Fibroblast of lung (primary cell): ENCODE measurements around the gene TMEM175. TPM values are rescaled to one million over a fixed set of nuclear protein-coding genes. Genes with fewer than 3 reads are reported as not detected.
"Not testable (repeated sequence)": the region's sequence is repeated elsewhere in the genome, so short reads cannot be mapped to it uniquely, and the experiment has no call there.

Experiments used
- DNase-seq, 2 donors: peaks; one replicate each; pipeline versions ENCODE4 v3.0.0 to v3.0.0-alpha.2; 2010; ENCODE audit warnings: low read depth in 2 of 2
- H2AFZ ChIP-seq: 2 replicates; pipeline ENCODE4 v1.5.1; 2012; ENCODE audit warnings: low read length, control low read depth, inconsistent platforms
- H3K27ac ChIP-seq: 2 replicates; pipeline ENCODE4 v1.5.1; 2011; ENCODE audit warnings: low read length, control low read depth; ENCODE audit not compliant: insufficient read depth
- H3K27me3 ChIP-seq: 2 replicates; pipeline ENCODE4 v1.5.1; 2011; ENCODE audit warnings: mild to moderate bottlenecking, low read length; ENCODE audit not compliant: control insufficient read depth, insufficient read depth
- H3K36me3 ChIP-seq: 2 replicates; pipeline ENCODE4 v1.5.1; 2011; ENCODE audit warnings: low read length; ENCODE audit not compliant: control insufficient read depth, insufficient read depth
- H3K4me1 ChIP-seq: 2 replicates; pipeline ENCODE4 v1.5.1; 2011; ENCODE audit warnings: low read length; ENCODE audit not compliant: control insufficient read depth, insufficient read depth; ENCODE audit errors: extremely low read depth
- H3K4me2 ChIP-seq: 2 replicates; pipeline ENCODE4 v1.5.1; 2011; ENCODE audit warnings: low read length, control low read depth; ENCODE audit not compliant: insufficient read depth; ENCODE audit errors: extremely low read depth
- H3K4me3 ChIP-seq, 4 experiments: fragments of 200-600 bp in 1 of 4; sonication (generic) in 1 of 4; replicated peaks in 1 of 4; 2 replicates each; pipeline ENCODE4 v1.5.1; 2011 to 2016; ENCODE audit warnings: low read length in 4 of 4, low read depth in 3 of 4, mild to moderate bottlenecking in 3 of 4, control low read depth in 2 of 4, inconsistent platforms in 1 of 4, mixed read lengths in 1 of 4; ENCODE audit not compliant: insufficient read depth in 1 of 4; ENCODE audit errors: control extremely low read depth in 1 of 4
- H3K79me2 ChIP-seq: 2 replicates; pipeline ENCODE4 v1.5.1; 2012; ENCODE audit warnings: mild to moderate bottlenecking, low read length, inconsistent platforms; ENCODE audit not compliant: control insufficient read depth, insufficient read depth
- H3K9ac ChIP-seq: 2 replicates; pipeline ENCODE4 v1.5.1; 2011; ENCODE audit warnings: mild to moderate bottlenecking, low read length, control low read depth; ENCODE audit not compliant: insufficient read depth
- H3K9me3 ChIP-seq: 2 replicates; pipeline ENCODE4 v1.5.1; 2012; ENCODE audit warnings: low read depth, low read length; ENCODE audit not compliant: control insufficient read depth, insufficient read depth
- H4K20me1 ChIP-seq: 2 replicates; pipeline ENCODE4 v1.5.1; 2011; ENCODE audit warnings: low read length; ENCODE audit not compliant: control insufficient read depth, insufficient read depth; ENCODE audit errors: extremely low read depth
- EZH2 ChIP-seq: IDR thresholded peaks from 2 replicates; pipeline ENCODE4 v1.5.1; 2012; ENCODE audit warnings: low read length, control low read depth, mild to moderate bottlenecking; ENCODE audit errors: missing control alignments
- polyA plus RNA-seq, 2 donors: library from polyadenylated mRNA; depleted of rRNA in 1 of 2; stranded (reverse) in 1 of 2; unstranded in 1 of 2; fragments of >200 nt; gene quantifications; 2 replicates each; pipeline ENCODE4 v1.2.1, GENCODE V29; 2011 to 2012; ENCODE audit warnings: missing spikeins in 1 of 2
- total RNA-seq: library from RNA; depleted of rRNA; stranded (reverse); fragments of >200 nt; gene quantifications from 2 replicates; pipeline ENCODE4 v1.2.1, GENCODE V29; 2014
- TF ChIP-seq, protein P1 (sequence below), 2 donors: IDR thresholded peaks in 1 of 2; conservative IDR thresholded peaks in 1 of 2; 1 replicate in 1 of 2; 2 replicates in 1 of 2; pipeline ENCODE4 v1.5.1; 2011 to 2012; ENCODE audit warnings: low read length in 2 of 2, control low read depth in 1 of 2, inconsistent platforms in 1 of 2, low read depth in 1 of 2, mild to moderate bottlenecking in 1 of 2

TMEM175 gene
- total and polyA plus RNA-seq, 2 donors (not counting 1 experiment from before 2014, with no cell fraction given), result 16.3 to 23.9 TPM

DNA sequence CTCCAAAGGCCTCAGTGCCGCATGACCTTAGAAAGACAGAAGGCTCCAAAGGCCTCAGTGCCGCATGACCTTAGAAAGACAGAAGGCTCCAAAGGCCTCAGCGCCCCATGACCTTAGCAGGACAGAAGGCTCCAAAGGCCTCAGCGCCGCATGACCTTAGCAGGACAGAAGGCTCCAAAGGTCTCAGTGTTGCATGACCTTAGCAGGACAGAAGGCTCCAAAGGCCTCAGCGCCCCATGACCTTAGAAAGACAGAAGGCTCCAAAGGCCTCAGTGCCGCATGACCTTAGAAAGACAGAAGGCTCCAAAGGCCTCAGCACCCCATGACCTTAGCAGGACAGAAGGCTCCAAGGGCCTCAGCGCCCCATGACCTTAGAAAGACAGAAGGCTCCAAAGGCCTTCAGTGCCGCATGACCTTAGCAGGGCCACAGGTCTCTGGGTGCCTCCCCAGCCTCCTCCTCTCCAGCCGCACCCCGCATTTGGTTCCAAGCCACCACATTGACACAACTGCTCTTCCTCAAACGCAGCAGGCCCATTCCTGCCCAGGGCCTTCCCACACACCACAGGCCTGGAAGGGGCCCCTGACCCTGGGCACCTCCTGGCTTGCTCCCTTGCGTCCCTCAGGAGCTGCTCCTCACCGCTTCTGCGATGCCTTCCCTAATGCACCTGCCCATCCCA lies 13.1 kb upstream of the TMEM175 start:
- not testable (repeated sequence) for H2AFZ ChIP-seq, H3K9me3 ChIP-seq, DNase-seq, H3K4me2 ChIP-seq, H3K27me3 ChIP-seq, H4K20me1 ChIP-seq, H3K4me1 ChIP-seq, H3K27ac ChIP-seq, H3K36me3 ChIP-seq, H3K9ac ChIP-seq, H3K4me3 ChIP-seq
- peaks cover 82% of the 10 kb centered on the region for H3K79me2 ChIP-seq

DNA sequence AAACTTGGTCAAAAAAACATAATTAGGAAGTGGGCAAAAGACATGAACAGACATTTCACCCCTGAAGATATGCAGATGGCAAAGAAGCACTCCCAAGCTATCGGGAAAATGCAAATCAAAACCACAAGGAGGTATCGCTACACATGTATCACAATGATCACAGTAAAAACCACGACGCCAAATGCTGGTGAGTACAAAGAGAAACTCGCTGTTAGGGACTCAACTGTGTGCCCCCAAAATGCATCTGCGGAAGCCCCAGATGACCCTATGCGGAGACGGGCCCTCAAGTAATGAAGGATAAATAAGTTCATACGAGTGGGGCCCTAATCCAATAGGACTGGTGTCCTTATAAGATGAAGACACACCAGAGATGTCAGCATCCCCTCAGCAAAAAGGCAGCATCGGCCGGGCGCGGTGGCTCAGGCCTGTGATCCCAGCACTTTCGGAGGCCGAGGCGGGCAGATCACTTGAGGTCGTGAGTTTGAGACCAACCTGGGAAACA lies 10.4 kb upstream of the TMEM175 start:
- H3K9me3 ChIP-seq, result no peaks in the 10 kb centered on the region
- peaks cover 2% of the 10 kb centered on the region for H4K20me1 ChIP-seq
- no peak overlapping the region for H2AFZ ChIP-seq
- H3K4me1 ChIP-seq, result no peaks in the 10 kb centered on the region
- H3K4me3 ChIP-seq, result no peak overlapping the region
- H3K79me2 ChIP-seq, result peaks cover 82% of the 10 kb centered on the region
- no peak overlapping the region for H3K9ac ChIP-seq
- no peaks in the 10 kb centered on the region for H3K36me3 ChIP-seq
- no peak overlapping the region for H3K4me2 ChIP-seq
- no peaks in the 10 kb centered on the region for H3K27me3 ChIP-seq
- H3K27ac ChIP-seq, result no peak overlapping the region
- peak in 1 of 2 donors; percentile 38 for DNase-seq
- no peak for TF ChIP-seq EZH2
- TF ChIP-seq, protein P1, sequence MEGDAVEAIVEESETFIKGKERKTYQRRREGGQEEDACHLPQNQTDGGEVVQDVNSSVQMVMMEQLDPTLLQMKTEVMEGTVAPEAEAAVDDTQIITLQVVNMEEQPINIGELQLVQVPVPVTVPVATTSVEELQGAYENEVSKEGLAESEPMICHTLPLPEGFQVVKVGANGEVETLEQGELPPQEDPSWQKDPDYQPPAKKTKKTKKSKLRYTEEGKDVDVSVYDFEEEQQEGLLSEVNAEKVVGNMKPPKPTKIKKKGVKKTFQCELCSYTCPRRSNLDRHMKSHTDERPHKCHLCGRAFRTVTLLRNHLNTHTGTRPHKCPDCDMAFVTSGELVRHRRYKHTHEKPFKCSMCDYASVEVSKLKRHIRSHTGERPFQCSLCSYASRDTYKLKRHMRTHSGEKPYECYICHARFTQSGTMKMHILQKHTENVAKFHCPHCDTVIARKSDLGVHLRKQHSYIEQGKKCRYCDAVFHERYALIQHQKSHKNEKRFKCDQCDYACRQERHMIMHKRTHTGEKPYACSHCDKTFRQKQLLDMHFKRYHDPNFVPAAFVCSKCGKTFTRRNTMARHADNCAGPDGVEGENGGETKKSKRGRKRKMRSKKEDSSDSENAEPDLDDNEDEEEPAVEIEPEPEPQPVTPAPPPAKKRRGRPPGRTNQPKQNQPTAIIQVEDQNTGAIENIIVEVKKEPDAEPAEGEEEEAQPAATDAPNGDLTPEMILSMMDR (conservative IDR thresholded peaks at IDR 0.05 in 1 of 2, IDR thresholded peaks at IDR 0.05 in 1 of 2; ENCODE audit: low read depth in 1 of 2, low read length in 2 of 2), result no peak

DNA sequence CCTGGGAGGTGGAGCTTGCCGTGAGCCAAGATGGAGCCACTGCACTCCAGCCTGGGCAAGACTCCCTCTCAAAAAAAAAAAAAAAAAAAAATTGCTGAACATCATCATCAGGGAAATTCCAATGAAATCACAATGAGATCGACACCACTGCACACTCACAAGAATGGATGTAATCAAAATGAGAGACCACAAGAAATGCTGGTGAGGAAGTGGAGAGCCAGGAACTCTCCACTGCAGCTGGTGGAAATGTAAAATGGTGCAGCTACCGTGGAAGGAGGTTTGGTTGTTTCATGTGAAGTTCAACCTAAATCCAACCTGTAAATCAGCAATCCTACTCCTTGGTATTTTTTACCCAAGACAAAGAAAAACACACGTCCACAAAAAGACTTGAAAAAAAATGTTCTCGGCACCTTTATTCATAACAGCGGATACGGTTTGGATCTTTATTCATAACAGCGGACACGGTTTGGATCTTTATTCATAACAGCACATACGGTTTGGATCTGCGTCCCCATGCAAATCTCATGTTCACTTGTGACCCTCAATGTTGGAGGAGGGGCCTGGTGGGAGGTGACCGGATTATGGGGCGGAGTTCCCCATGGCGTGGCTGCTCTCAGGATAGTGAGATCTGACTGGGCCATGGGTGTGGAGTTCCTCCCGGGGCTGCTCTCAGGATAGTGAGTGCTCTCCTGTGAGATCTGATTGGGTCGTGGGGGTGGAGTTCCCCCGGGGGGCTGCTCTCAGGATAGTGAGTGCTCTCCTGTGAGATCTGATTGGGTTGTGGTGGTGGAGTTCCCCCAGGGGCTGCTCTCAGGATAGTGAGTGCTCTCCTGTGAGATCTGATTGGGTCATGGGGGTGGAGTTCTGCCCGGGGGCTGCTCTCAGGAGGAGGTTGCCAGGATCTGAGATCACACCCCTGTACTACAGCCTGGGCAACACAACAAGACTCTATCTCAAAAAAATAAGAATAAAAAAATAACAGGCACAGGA lies 7.9 kb upstream of the TMEM175 start:
- Histone ChIP-seq H4K20me1 (peaks cover 2% of the 10 kb centered on the region), H3K27ac (peak overlapping the region; percentile 16)
- TF ChIP-seq, protein P1 (conservative IDR thresholded peaks at IDR 0.05 in 1 of 2, IDR thresholded peaks at IDR 0.05 in 1 of 2; ENCODE audit: low read depth in 1 of 2, low read length in 2 of 2), result no peak
- TF ChIP-seq EZH2, result no peak

More for the DNA sequence above, 7.9 kb upstream of the TMEM175 start:
- Histone ChIP-seq H3K36me3 (no peaks in the 10 kb centered on the region), H3K9me3 (no peaks in the 10 kb centered on the region), H3K4me1 (no peaks in the 10 kb centered on the region), H3K4me3 (no peak overlapping the region), H3K27me3 (no peaks in the 10 kb centered on the region), H3K79me2 (peaks cover 78% of the 10 kb centered on the region), H2AFZ (no peak overlapping the region), H3K9ac (no peak overlapping the region), H3K4me2 (no peak overlapping the region)
- DNase-seq, result peak in 1 of 2 donors; percentile 68
